BLaER1 (cell line): ENCODE data around the gene TM4SF4.

Experiments
- H3K27ac ChIP-seq: shearing (Covaris generic); formaldehyde crosslinking; 2 replicates; pipeline ENCODE4 v1.8.1; 2022
- H3K27me3 ChIP-seq: shearing (Covaris generic); formaldehyde crosslinking; 2 replicates; pipeline ENCODE4 v1.8.1; 2022
- H3K36me3 ChIP-seq: shearing (Covaris generic); formaldehyde crosslinking; 2 replicates; pipeline ENCODE4 v1.8.1; 2022
- H3K4me1 ChIP-seq: shearing (Covaris generic); formaldehyde crosslinking; 2 replicates; pipeline ENCODE4 v1.8.1; 2022
- H3K4me2 ChIP-seq: shearing (Covaris generic); formaldehyde crosslinking; 2 replicates; pipeline ENCODE4 v1.8.1; 2022
- H3K4me3 ChIP-seq: shearing (Covaris generic); formaldehyde crosslinking; 2 replicates; pipeline ENCODE4 v1.8.1; 2022
- H3K9ac ChIP-seq: shearing (Covaris generic); formaldehyde crosslinking; 2 replicates; pipeline ENCODE4 v1.8.1; 2022
- H3K9me3 ChIP-seq: shearing (Covaris generic); formaldehyde crosslinking; 2 replicates; pipeline ENCODE4 v1.8.1; 2022
- H4K20me1 ChIP-seq: shearing (Covaris generic); formaldehyde crosslinking; 2 replicates; pipeline ENCODE4 v1.8.1; 2022
- Cebpa-rat ChIP-seq: shearing (Covaris generic); IDR thresholded peaks from 2 replicates; pipeline ENCODE4 v1.8.1; 2022

The TM4SF4 gene

GRCh38 chr3:149528340-149528650 lies 53.8 kb downstream of the TM4SF4 start:
- Histone ChIP-seq H3K36me3 (no peaks in the 10 kb centered on the region), H3K4me1 (peaks cover 11% of the 10 kb centered on the region; the same call in 1 of the 2 replicates), H3K9ac (no peak overlapping the region), H3K27me3 (no peaks in the 10 kb centered on the region), H3K27ac (no peak overlapping the region), H3K4me2 (no peak overlapping the region), H4K20me1 (no peaks in the 10 kb centered on the region), H3K4me3 (no peak overlapping the region), H3K9me3 (no peaks in the 10 kb centered on the region)
- no peak for TF ChIP-seq Cebpa-rat

GRCh38 chr3:149529099-149529498 lies 54.6 kb downstream of the TM4SF4 start:
- no peak overlapping the region for H3K27ac ChIP-seq
- H3K36me3 ChIP-seq, result no peaks in the 10 kb centered on the region
- no peak overlapping the region for H3K4me3 ChIP-seq
- no peak for TF ChIP-seq Cebpa-rat
- no peaks in the 10 kb centered on the region for H3K9me3 ChIP-seq
- no peaks in the 10 kb centered on the region for H3K27me3 ChIP-seq
- no peaks in the 10 kb centered on the region for H4K20me1 ChIP-seq
- H3K4me1 ChIP-seq, result peaks cover 11% of the 10 kb centered on the region; the same call in 1 of the 2 replicates
- no peak overlapping the region for H3K9ac ChIP-seq
- H3K4me2 ChIP-seq, result no peak overlapping the region

GRCh38 chr3:149532489-149533180 lies 58.1 kb downstream of the TM4SF4 start:
- Histone ChIP-seq H3K36me3 (no peaks in the 10 kb centered on the region), H3K4me2 (peak overlapping the region; percentile 41), H3K9me3 (no peaks in the 10 kb centered on the region), H3K4me3 (no peak overlapping the region), H3K27me3 (no peaks in the 10 kb centered on the region), H4K20me1 (no peaks in the 10 kb centered on the region), H3K27ac (no peak overlapping the region), H3K4me1 (peaks cover 11% of the 10 kb centered on the region; the same call in 1 of the 2 replicates), H3K9ac (no peak overlapping the region)
- TF ChIP-seq Cebpa-rat, result no peak

GRCh38 chr3:149534082-149534481 lies 59.6 kb downstream of the TM4SF4 start:
- H4K20me1 ChIP-seq, result no peaks in the 10 kb centered on the region
- no peak overlapping the region for H3K4me3 ChIP-seq
- H3K27ac ChIP-seq, result no peak overlapping the region
- no peaks in the 10 kb centered on the region for H3K27me3 ChIP-seq
- no peaks in the 10 kb centered on the region for H3K9me3 ChIP-seq
- peaks cover 11% of the 10 kb centered on the region; the same call in 1 of the 2 replicates for H3K4me1 ChIP-seq
- no peak overlapping the region for H3K4me2 ChIP-seq
- no peak for TF ChIP-seq Cebpa-rat
- H3K9ac ChIP-seq, result no peak overlapping the region
- no peaks in the 10 kb centered on the region for H3K36me3 ChIP-seq

- Histone ChIP-seq H3K27ac (no peak overlapping the region), H3K36me3 (no peaks in the 10 kb centered on the region), H3K4me2 (no peak overlapping the region), H3K4me1 (peaks cover 11% of the 10 kb centered on the region; the same call in 1 of the 2 replicates), H4K20me1 (no peaks in the 10 kb centered on the region), H3K9me3 (no peaks in the 10 kb centered on the region), H3K9ac (no peak overlapping the region), H3K4me3 (no peak overlapping the region), H3K27me3 (no peaks in the 10 kb centered on the region)
- TF ChIP-seq Cebpa-rat, result no peak
These were observed 60.3 kb downstream of the TM4SF4 start for GRCh38 chr3:149534671-149535332.

GRCh38 chr3:149535333-149535685 lies 60.8 kb downstream of the TM4SF4 start:
- Histone ChIP-seq H3K4me2 (no peak overlapping the region), H3K27ac (no peak overlapping the region)
- no peak for TF ChIP-seq Cebpa-rat

GRCh38 chr3:149536429-149536828 lies 61.9 kb downstream of the TM4SF4 start:
- H3K4me2 ChIP-seq, result no peak overlapping the region

More at GRCh38 chr3:149535333-149535685, 60.8 kb downstream of the TM4SF4 start:
- H3K4me1 ChIP-seq, result peaks cover 11% of the 10 kb centered on the region; the same call in 1 of the 2 replicates
- no peak overlapping the region for H3K4me3 ChIP-seq
- no peaks in the 10 kb centered on the region for H3K36me3 ChIP-seq
- H3K27me3 ChIP-seq, result no peaks in the 10 kb centered on the region
- no peak overlapping the region for H3K9ac ChIP-seq
- no peaks in the 10 kb centered on the region for H4K20me1 ChIP-seq
- no peaks in the 10 kb centered on the region for H3K9me3 ChIP-seq

GRCh38 chr3:149538371-149538770 lies 63.9 kb downstream of the TM4SF4 start:
- Histone ChIP-seq H3K4me3 (no peak overlapping the region), H3K9me3 (no peaks in the 10 kb centered on the region), H3K36me3 (no peaks in the 10 kb centered on the region), H3K4me1 (no peaks in the 10 kb centered on the region), H4K20me1 (no peaks in the 10 kb centered on the region), H3K4me2 (no peak overlapping the region), H3K27ac (no peak overlapping the region), H3K27me3 (no peaks in the 10 kb centered on the region), H3K9ac (no peak overlapping the region)
- TF ChIP-seq Cebpa-rat, result no peak

More at GRCh38 chr3:149536429-149536828, 61.9 kb downstream of the TM4SF4 start:
- Histone ChIP-seq H3K9ac (no peak overlapping the region), H4K20me1 (no peaks in the 10 kb centered on the region), H3K9me3 (no peaks in the 10 kb centered on the region), H3K27me3 (no peaks in the 10 kb centered on the region), H3K27ac (no peak overlapping the region), H3K36me3 (no peaks in the 10 kb centered on the region), H3K4me1 (peaks cover 11% of the 10 kb centered on the region; the same call in 1 of the 2 replicates), H3K4me3 (no peak overlapping the region)
- TF ChIP-seq Cebpa-rat, result no peak

GRCh38 chr3:149541091-149541491 lies 66.6 kb downstream of the TM4SF4 start:
- H3K4me2 ChIP-seq, result no peak overlapping the region

GRCh38 chr3:149542375-149543312 lies 68.1 kb downstream of the TM4SF4 start:
- no peaks in the 10 kb centered on the region for H3K27me3 ChIP-seq
- no peak overlapping the region for H3K27ac ChIP-seq

More at GRCh38 chr3:149541091-149541491, 66.6 kb downstream of the TM4SF4 start:
- no peaks in the 10 kb centered on the region for H3K4me1 ChIP-seq
- no peak overlapping the region for H3K4me3 ChIP-seq
- H3K36me3 ChIP-seq, result no peaks in the 10 kb centered on the region
- TF ChIP-seq Cebpa-rat, result no peak
- H3K9ac ChIP-seq, result no peak overlapping the region
- no peak overlapping the region for H3K27ac ChIP-seq
- H3K27me3 ChIP-seq, result no peaks in the 10 kb centered on the region
- no peaks in the 10 kb centered on the region for H4K20me1 ChIP-seq
- H3K9me3 ChIP-seq, result no peaks in the 10 kb centered on the region

More at GRCh38 chr3:149542375-149543312, 68.1 kb downstream of the TM4SF4 start:
- Histone ChIP-seq H3K9ac (no peak overlapping the region), H4K20me1 (no peaks in the 10 kb centered on the region), H3K4me3 (no peak overlapping the region), H3K36me3 (no peaks in the 10 kb centered on the region), H3K9me3 (no peaks in the 10 kb centered on the region), H3K4me1 (no peaks in the 10 kb centered on the region), H3K4me2 (no peak overlapping the region)
- TF ChIP-seq Cebpa-rat, result no peak
